HG02678 (cell line): ENCODE measurements around the gene DLG2.
A peak's percentile ranks its signal among the peaks of the same experiment; 100 is the strongest.
"Not testable (repeated sequence)": the region's sequence is repeated elsewhere in the genome, so short reads cannot be mapped to it uniquely, and the experiment has no call there.

Experiments
- ATAC-seq: cut with Tn5 transposase; IDR thresholded peaks from one replicate; pipeline ENCODE4 v1.9.1; 2021; ENCODE audit warnings: mild to moderate bottlenecking, moderate library complexity; ENCODE audit not compliant: unreplicated experiment

DLG2 gene

DNA sequence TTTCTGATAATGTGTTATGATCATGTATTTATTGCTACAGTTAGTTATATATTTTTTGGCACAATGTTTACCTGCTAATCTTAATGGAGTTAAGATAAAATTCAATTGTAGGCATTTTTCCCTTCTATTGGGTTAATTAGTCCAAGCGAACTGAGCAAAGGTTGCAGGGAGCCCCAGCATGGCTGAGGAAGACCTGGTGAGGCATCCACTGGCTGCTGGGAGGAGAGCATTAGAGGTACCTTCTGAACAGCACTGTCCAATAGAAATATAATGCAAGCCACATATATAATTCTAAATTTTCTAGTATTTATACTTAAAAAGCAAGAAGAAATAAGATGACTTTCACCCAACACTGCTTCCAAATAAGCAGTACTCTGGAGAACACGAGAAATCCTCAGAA is 19.9 kb upstream of the DLG2 start:
- no peak for ATAC-seq

DNA sequence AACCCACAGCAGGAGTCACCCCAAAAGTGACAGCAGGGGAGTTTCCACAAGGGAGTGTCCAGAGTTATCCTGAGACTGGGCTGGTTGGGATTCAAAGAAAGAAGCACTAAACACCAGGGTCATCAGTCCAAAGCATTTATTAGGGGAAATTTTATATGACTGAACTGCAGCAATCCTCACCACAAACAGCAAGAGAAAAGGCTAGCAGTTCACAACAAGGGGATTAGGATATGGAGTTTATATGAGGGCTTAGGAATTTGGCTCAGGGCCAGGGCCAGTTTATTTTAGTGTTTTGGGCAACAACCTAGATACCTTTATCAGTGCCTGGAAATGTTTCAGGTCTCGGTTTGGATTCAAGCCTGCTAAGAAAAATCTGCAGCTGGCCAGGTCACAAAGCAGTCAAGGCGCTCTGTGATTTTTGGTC is 16.1 kb upstream of the DLG2 start:
- no peak for ATAC-seq

DNA sequence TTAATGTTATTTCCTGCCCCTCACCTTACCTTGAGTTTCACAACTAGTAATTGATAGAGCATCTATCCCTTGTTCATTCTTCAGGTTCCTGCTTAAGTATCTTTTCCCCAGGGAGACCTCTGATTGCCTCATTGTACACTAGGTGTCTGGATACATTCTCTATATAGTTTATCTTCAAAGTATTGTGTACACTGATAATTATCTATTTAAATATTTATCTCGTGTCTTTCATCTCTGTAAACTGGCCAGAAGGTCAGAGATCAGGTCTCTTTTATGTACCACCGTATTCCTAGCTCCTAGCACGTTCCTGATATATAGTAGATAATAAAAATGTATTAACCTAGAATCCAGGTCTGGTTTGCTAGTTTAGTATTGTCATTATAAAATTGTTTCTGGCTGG is 7.6 kb upstream of the DLG2 start:
- ATAC-seq = no peak

DNA sequence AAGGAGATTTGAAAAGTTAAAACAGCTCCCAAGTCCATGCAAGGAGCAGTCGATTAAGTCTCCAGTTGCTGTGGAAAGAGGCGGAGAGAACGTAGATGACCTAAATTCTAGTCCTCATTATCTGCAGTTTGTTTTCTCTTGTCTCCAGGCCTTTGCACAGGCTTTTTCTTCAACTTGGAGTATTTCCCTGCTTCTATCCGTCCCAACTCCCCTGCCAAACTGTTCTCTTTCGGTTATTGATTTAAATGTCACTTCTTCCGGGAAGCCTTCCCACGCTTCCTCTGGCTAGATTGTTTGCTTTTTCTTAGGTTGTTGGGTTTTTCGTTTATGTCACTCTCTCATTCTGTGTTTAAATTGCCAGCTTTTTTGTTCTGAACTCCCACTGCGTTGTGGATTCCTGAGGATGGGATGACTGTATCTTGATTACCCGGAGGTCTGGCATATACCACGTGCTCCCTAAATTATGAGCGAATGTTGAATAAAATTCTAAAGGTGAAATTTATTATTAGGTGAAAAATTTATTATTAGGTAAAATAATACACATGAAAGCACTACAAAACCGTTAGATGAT is 1.7 kb upstream of the DLG2 start:
- ATAC-seq = peak; percentile 9

DNA sequence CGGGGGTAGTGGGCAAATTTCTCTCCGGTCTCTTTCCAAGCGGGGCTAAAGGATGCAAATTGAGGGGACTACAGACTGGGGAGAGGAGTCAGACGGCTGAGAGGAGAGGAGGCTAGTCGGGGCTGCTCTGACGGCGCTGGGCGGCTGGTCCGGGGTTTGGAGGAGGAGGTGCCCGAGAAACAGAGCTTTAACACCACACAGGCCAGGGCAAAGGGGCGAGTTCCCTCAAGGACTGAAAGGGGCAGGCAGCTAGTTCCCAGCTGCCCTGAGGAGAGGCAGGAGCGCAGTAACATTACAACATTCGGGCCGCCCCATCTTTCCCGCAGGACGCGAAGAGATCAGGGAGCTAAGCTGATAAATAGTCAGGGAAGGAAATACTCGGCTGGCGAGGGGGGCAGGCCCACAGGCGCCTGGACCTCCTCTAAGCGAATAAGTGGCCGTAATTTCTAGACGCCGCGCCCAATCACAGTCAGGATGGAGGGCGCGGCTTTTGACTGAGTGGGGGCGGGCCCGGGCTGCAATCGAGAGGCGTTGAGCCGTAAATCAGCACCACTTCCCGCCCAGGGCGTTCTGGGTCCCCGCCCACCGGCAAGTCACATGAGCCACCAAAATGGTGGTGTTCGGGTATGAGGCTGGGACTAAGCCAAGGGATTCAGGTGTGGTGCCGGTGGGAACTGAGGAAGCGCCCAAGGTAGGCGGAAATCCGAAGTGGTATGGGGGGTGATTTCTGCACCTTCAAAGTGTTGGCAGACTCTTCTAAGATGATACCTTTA is 1.0 kb upstream of the DLG2 start, which contains the start of gene TMEM126B:
Gene TMEM126B (plus strand): TSS at position 596 of the 773 bp plus-strand sequence. CDS start 15 bp downstream, at position 611.
- ATAC-seq = peak; percentile 99

DNA sequence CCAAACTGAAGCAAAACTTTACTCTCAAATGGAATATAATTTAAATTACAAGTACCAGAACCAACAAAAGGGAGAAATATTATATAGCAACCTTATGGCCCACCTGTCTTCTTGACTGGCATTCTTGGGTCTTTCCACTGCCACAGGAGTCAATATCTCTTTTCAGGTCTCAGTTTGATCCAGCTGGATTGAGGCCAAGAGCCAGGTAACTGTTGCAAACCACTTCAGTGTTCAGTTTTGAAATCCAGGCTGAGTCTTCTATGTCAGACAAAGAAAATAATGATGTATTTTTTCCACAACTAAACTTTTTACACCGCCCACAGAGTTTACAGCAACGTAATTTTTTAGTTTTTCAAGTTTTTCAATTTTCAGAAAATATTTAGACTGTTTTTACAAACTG is 648 bp downstream of the DLG2 start:
- ATAC-seq = no peak

DNA sequence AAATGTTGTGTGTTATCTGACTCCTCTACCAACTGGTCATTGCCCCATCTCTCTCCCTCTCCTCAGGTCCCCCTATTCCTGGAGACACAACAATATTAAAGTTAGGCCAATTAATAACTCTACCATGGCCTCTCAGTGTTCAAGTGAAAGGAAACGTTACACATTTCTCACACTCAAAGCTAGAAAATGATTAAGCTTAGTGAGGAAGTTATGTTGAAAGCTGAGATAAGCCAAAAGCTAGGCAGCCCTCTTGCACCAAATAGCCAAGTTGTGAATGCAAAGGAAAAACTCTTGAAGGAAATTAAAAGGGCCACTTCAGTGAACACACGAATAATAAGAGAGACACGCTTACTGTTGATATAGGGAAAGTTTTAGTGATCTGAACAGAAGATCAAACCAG is 6.9 kb downstream of the DLG2 start:
- ATAC-seq = no peak

DNA sequence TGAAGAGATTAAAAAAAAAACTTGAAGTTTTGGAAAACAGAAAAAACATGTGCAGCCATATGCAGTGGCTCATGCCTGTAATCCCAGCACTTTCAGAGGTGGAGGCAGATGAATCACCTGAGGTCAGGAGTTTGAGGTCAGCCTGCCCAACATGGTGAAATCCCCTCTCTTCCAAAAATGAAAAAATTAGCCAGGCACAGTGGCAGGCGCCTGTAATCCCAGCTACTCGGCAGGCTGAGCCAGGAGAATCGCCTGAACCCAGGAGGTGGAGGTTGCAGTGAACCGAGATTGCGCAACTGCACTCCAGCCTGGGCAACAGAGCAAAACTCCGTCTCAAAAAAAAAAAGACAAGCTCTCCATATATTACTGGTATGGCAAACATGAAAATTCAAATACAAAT is 7.6 kb downstream of the DLG2 start:
- no peak for ATAC-seq

DNA sequence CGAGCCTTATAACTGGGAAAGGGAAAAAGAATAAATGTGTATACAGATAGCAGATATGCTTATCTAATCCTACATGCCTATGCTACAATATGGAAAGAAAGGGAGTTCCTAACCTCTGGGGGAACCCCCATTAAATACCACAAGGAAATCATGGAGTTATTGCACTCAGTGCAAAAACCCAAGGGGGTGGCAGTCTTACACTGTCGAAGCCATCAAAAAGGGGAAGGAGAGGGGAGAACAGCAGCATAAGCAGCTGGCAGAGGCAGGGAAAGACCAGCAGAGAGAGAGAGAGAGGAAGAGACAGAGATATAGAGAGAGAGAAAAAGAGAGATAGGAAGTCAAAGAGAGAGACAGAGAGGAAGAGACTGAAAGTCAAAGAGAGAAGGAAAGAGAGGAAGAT is 15.5 kb downstream of the DLG2 start:
- ATAC-seq = not testable (repeated sequence)

DNA sequence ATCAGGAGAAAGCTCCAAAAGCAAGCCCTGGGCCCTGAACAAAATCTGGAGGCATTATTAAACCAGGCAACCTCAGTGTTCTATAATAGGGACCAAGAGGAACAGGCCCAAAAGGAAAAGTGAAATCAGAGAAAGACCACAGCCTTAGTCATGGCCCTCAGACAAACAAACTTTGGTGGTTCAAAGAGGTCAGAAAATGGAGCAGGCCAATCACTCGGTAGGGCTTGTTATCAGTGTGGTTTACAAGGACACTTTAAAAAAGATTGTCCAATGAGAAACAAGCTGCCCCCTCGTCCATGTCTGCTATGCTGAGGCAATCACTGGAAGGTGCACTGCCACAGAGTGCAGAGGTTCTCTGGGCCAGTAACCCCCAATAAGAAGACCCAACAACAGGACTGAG is 17.9 kb downstream of the DLG2 start:
- ATAC-seq = not testable (repeated sequence)

DNA sequence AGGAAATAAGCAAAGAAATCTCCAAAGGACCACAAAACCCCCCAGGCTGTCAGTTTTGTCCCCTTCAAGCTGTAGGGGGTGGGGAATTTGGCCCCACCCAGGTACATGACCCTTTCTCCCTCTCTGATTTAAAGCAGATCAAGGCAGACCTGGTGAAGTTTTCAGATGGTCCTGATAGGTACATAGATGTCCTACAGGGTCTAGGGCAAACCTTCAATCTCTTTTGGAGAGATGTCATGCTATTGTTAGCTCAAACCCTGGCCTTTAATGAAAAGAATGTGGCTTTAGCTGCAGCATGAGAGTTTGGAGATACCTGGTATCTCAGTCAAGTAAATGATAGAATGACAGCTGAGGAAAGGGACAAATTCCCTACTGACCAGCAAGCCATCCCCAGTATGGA is 18.5 kb downstream of the DLG2 start:
- ATAC-seq = not testable (repeated sequence)

DNA sequence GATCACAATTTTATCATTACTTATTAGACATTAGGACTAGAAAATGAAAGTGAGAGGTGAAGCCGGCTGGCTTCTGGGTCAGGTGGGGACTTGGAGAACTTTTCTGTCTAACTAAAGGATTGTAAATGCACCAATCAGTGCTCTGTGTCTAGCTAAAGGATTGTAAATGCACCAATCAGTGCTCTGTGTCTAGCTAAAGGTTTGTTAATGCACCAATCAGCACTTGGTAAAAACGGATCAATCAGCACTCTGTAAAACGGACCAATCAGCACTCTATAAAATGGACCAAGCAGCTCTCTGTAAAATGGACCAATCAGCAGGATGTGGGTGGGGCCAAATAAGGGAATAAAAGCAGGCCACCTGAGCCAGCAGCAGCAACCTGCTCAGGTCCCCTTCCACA is 20.9 kb downstream of the DLG2 start:
- not testable (repeated sequence) for ATAC-seq

DNA sequence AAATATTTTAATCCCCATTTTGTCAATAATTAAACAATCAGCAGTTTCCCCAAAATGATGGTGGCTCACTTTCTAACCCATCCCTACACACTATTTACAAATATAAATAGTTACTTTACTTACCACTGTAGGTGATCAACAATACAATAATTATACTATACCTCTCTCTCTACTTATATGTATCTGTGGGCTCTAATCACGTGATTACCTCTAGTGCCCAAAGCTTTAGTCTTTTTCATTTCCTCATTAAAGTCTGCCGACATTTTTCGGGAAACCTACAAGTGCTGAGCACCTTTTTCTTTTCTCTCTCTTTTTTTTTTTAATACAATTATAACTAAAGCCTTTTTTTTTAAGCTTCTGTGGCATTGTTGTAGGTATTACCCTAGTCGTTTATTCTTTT is 23.9 kb downstream of the DLG2 start:
- ATAC-seq = no peak

DNA sequence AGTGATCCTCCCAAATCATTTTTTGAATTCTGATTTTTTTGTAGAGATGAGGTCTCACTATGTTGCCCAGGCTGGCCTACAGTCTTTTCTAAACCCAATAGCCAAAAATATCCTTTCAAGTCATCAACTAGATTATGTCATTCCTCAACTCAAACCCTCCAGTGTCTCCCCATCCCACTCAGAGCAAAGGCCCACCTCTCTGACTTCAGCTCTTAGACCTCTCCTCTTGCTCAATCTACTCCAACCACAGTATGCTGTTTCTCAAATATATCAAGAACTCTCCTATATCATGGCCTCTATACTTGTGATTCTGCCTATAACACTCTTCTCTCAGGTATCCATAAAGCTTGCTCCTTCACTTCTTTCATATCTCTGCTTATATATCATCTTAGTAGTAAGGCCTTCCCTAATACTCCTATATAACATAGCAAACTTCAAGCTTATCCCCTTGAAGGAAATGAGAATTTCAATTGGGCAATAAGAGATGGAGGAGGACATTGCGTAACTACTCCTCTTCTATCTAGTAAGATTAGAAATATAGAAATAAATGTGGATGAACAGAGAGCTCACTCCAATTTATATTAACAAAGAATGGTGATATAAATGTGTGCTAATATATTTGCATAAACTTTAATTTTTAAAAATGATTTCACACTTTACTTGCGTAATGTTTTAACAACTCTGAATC is 24.5 kb downstream of the DLG2 start:
- ATAC-seq = no peak

DNA sequence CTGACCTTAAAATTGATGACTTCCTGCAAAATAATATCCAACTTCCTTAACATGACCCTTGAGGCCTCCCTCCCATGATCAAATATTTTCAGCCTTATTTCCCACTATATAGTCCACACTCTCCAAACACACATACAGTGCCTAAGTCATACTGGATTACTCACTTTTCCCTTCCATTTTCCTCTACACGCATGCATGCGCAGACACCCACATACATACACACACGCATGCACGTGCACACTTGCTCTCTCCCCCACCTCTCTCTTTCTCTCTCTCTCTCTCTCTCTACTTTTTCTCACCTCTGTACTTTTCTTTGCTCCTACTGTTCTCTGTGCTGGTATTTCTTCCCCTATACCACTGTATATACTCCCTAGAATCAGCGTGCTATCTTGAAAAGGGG is 28.1 kb downstream of the DLG2 start:
- ATAC-seq = no peak

DNA sequence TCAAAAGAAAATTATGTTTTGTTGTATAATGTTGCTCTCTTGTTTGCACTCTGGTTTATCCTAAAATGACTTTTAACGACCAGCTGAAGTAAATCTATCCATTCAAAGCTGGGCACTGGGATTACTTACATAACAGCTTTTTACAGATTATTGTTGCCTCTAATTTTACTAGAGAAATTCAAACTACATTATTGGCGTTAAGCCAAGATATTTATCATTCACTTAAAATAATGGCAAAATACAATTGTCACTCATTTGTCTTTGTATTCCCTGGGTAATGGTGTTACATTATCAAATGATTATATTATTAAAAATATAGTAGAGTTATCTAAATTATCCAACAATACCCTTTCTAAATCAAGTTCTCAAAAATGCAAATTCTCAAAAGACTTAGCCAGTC is 30.3 kb downstream of the DLG2 start:
- ATAC-seq = no peak

DNA sequence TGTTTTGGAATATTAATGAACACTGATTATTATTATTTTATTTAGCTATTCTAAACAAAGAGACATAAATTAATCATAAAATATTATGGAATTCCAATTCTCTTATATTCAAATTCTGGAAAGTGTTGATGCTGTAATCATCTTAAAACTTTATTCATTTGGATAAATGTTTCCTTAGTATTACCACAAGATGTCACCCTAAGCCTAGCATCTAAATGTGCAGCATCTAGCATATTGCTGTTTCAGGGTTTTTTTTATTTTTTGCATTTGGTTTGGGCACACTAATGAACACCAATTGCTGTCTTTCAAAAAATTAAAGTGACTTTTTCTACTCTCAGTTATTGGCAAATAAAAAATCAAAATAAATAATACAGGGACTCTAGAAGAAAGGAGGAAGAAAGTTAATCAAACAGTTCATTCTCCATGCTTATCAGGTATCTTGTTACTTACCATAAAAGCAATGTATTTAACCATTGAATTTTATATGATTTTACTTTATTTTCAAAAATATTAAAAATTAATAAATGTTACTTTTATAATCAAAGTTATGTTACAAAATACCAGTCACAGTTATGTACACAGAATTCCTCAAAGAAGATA is 31.8 kb downstream of the DLG2 start:
- peak; percentile 66 for ATAC-seq

DNA sequence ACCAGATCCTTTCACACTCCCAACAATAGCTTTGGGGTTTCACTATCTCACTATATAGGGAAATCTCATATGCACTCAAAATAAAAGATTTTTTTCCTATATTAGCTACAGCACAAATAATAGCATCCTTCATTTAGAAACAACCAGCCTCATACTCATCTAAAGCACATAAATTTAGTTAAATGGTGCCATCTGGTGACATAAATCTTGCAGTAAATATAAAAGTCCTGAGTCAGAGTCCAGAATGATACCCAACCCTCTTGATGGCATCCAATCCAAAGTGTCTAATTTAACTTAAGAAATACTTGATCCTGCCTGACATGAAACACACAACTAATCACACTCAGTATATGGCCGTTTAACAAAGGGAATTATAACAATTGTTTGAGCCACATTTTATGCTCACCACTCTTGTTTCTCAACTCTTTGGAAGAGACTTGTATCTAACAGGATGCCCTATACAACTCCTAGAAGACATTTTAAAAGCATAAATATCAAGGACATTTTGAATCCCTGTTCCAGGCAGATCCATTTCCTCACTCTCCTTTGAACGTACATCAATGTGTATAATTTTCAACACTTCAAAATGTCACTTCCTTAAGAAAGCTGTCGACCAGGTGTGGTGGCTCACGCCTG is 36.2 kb downstream of the DLG2 start:
- ATAC-seq = no peak

DNA sequence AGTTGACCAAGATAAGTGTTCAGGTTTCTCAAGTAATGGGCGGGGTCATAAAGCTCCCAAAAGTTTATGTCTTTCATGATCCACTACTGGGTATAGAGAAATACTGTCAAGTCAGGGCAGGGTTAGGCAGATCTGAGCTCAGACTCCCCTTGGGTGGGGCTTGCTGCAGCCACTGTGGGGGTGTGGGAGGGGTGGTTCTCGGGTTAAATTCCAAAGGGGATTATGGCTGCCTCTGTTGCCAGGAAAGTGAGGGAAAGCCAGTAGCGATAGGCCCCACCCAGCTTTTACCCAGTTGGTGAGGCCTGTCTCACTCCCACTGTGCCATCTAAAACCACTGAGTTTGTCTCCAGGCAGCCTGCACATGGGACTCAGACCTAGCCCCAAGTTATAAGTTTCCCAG is 37.8 kb downstream of the DLG2 start:
- no peak for ATAC-seq

DNA sequence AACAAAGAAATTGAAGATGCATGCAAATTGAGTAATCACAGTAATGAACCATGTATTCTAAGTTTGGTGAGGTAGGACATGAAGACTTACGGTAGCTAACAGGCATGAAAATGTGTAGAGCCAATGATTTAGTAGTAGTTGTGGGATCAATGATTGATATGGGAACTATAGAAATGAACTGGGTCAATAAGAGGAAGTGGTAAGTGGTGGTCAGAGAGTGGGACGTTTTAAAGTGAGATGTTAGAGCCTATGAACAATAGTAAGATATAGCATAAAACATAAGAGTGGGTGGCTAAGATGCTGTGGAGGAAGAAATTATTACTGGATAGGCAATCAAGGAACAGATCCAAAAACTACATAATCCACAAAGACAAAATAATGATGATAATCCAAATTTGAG is 45.0 kb downstream of the DLG2 start:
- ATAC-seq = no peak

DNA sequence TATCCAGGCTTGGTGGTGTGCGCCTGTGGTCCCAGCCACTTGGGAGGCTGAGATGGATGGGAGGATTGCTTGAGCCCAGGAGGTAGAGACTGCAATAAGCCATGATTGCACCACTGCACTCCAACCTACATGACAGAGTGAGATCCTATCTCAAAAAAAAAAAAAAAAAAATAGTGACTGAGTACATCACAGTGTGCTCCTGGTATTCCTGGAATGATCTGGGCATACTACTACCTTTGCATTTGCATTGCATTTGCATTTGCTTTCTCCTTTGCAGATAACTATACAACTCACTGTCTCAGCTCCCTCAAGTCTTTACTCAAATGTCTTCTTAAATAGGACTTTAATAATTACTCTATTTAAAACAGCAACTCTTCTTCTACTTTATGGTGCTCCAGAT is 51.8 kb downstream of the DLG2 start:
- no peak for ATAC-seq
